ENCODE results near the gene PLCD3.

Gene PLCD3

GRCh38 chr17:45116434-45117016 lies 15.8 kb downstream of the PLCD3 start:
- no peak for DNase-seq

- peak; percentile 52 for DNase-seq
Observed at GRCh38 chr17:45115871-45116270, 16.4 kb downstream of the PLCD3 start.

GRCh38 chr17:45115015-45115625 lies 17.2 kb downstream of the PLCD3 start:
- no peak for DNase-seq

- no peak for DNase-seq
Observed at GRCh38 chr17:45114117-45114932, 18.0 kb downstream of the PLCD3 start.

- no peak for DNase-seq
Observed at GRCh38 chr17:45113424-45113754, 18.9 kb downstream of the PLCD3 start.

- no peak for DNase-seq
Observed at GRCh38 chr17:45112559-45113423, 19.5 kb downstream of the PLCD3 start.

GRCh38 chr17:45111850-45112249 lies 20.5 kb downstream of the PLCD3 start:
- no peak for DNase-seq

GRCh38 chr17:45110676-45111611 lies 21.4 kb downstream of the PLCD3 start:
- DNase-seq = no peak

GRCh38 chr17:45108595-45109521 lies 23.5 kb downstream of the PLCD3 start:
- DNase-seq = no peak

GRCh38 chr17:45108051-45108450 lies 24.3 kb downstream of the PLCD3 start:
- no peak for DNase-seq

- DNase-seq = no peak
Observed at GRCh38 chr17:45107293-45108010, 24.9 kb downstream of the PLCD3 start.

- no peak for DNase-seq
Observed at GRCh38 chr17:45106582-45106981, 25.7 kb downstream of the PLCD3 start.

GRCh38 chr17:45106096-45106495 lies 26.2 kb downstream of the PLCD3 start:
- DNase-seq = no peak

GRCh38 chr17:45104907-45105624 lies 27.2 kb downstream of the PLCD3 start:
- no peak for DNase-seq

- no peak for DNase-seq
Observed at GRCh38 chr17:45104497-45104896, 27.8 kb downstream of the PLCD3 start.

GRCh38 chr17:45104029-45104428 lies 28.3 kb downstream of the PLCD3 start:
- no peak for DNase-seq

- no peak for DNase-seq
Observed at GRCh38 chr17:45103269-45103795, 29.0 kb downstream of the PLCD3 start.

- no peak for DNase-seq
Observed at GRCh38 chr17:45102856-45103255, 29.5 kb downstream of the PLCD3 start.
